Keratinocyte (primary cell): Measurements from ENCODE around the gene ARHGAP15.

Experiments
- CTCF ChIP-seq, 3 experiments: IDR thresholded peaks in 1 of 3; conservative IDR thresholded peaks in 1 of 3; optimal IDR thresholded peaks in 1 of 3; 2 replicates in 2 of 3; 3 replicates in 1 of 3; pipeline versions ENCODE3 to v1.5.1; 2011; ENCODE audit warnings: low read length in 3 of 3, mild to moderate bottlenecking in 3 of 3, moderate library complexity in 2 of 3, control low read depth in 1 of 3, inconsistent platforms in 1 of 3; ENCODE audit not compliant: insufficient read depth in 2 of 3; ENCODE audit errors: extremely low read depth in 1 of 3
- EZH2 ChIP-seq: IDR thresholded peaks from one replicate; pipeline ENCODE4 v1.6.1; 2012; ENCODE audit warnings: inconsistent platforms, mild to moderate bottlenecking, low read length, moderate library complexity

- TF ChIP-seq CTCF (optimal IDR thresholded peaks at IDR 0.05 in 1 of 3, IDR thresholded peaks at IDR 0.05 in 1 of 3, conservative IDR thresholded peaks at IDR 0.05 in 1 of 3; ENCODE audit: extremely low read depth in 1 of 3, insufficient read depth in 2 of 3, low read length in 3 of 3) (no peak), EZH2 (no peak)
Measured at GRCh38 chr2:143361346-143361745, 232.1 kb downstream of the ARHGAP15 start.
